Lower lobe of right lung (tissue), 2 donors: Measurements from ENCODE around the gene ASS1. TPM values are rescaled to one million over a fixed set of nuclear protein-coding genes. Genes with fewer than 3 reads are reported as not detected.

Source experiments
- ATAC-seq, 2 donors: fragments of 200-7000 bp; cut with Tn5 transposase; one replicate each; pipeline ENCODE4 v1.9.1; 2020 to 2022; ENCODE audit warnings: mild to moderate bottlenecking in 2 of 2, moderate library complexity in 2 of 2
- DNase-seq: peaks from one replicate; pipeline ENCODE4 v3.0.0-alpha.2; 2020
- H3K27ac ChIP-seq: fragments of 200-600 bp; one replicate; pipeline ENCODE4 v1.8.0; 2022
- H3K27me3 ChIP-seq: fragments of 200-600 bp; one replicate; pipeline ENCODE4 v1.8.0; 2022; ENCODE audit warnings: low read depth
- H3K36me3 ChIP-seq: fragments of 200-600 bp; one replicate; pipeline ENCODE4 v1.8.0; 2022; ENCODE audit warnings: mild to moderate bottlenecking
- H3K4me1 ChIP-seq: fragments of 200-600 bp; one replicate; pipeline ENCODE4 v1.8.0; 2022
- H3K4me3 ChIP-seq: fragments of 200-600 bp; one replicate; pipeline ENCODE4 v1.8.0; 2022; ENCODE audit warnings: mild to moderate bottlenecking
- H3K9me3 ChIP-seq: fragments of 200-600 bp; one replicate; pipeline ENCODE4 v1.8.0; 2022
- intact Hi-C: fragments of 100-400 bp; cut with DNase I; formaldehyde crosslinking; loops from one replicate; pipeline ENCODE4 v1.11.0; 2022
- total RNA-seq: library from RNA; stranded (reverse); fragmentation: NEBNext Ultra II Directional; extraction: Animal tissue kit (Norgen Biotek cat#: 25700); gene quantifications from one replicate; pipeline ENCODE4 v1.2.1, GENCODE V29; 2021
- TF ChIP-seq, protein P1 (sequence below): fragments of 200-600 bp; IDR thresholded peaks from one replicate; pipeline ENCODE4 v1.8.0; 2022; ENCODE audit warnings: antibody characterized with exemption, mild to moderate bottlenecking
- donor health status: DM: no; HTN: yes; CAD: no; lungs with severe emphysema.

ASS1 gene
- total RNA-seq, 1 donor from 2014 or later = 75.2 TPM

DNA sequence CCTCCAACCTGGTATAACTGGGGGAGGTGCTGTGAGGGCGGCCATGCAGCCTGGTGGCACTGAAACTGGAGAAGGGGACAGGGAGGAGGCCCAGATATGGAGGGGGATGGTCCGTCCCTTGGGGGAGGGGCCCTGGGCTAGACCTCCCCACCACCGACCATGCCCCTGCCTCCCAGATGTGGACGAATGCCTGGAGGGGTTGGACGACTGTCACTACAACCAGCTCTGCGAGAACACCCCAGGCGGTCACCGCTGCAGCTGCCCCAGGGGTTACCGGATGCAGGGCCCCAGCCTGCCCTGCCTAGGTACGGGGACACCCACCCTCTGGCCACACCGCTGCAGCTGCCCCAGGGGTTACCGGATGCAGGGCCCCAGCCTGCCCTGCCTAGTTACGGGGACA is 15.4 kb upstream of the ASS1 start:
- no peaks in the 10 kb centered on the region for H3K9me3 ChIP-seq
- peaks cover 26% of the 10 kb centered on the region for H3K27me3 ChIP-seq
- ATAC-seq (no peak), DNase-seq (no peak)
- TF ChIP-seq, protein P1, sequence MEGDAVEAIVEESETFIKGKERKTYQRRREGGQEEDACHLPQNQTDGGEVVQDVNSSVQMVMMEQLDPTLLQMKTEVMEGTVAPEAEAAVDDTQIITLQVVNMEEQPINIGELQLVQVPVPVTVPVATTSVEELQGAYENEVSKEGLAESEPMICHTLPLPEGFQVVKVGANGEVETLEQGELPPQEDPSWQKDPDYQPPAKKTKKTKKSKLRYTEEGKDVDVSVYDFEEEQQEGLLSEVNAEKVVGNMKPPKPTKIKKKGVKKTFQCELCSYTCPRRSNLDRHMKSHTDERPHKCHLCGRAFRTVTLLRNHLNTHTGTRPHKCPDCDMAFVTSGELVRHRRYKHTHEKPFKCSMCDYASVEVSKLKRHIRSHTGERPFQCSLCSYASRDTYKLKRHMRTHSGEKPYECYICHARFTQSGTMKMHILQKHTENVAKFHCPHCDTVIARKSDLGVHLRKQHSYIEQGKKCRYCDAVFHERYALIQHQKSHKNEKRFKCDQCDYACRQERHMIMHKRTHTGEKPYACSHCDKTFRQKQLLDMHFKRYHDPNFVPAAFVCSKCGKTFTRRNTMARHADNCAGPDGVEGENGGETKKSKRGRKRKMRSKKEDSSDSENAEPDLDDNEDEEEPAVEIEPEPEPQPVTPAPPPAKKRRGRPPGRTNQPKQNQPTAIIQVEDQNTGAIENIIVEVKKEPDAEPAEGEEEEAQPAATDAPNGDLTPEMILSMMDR = no peak
- no peaks in the 10 kb centered on the region for H3K36me3 ChIP-seq
- intact Hi-C loops = no loop called here
- peaks cover 19% of the 10 kb centered on the region for H3K4me1 ChIP-seq
- no peak overlapping the region for H3K27ac ChIP-seq
- H3K4me3 ChIP-seq = no peak overlapping the region

DNA sequence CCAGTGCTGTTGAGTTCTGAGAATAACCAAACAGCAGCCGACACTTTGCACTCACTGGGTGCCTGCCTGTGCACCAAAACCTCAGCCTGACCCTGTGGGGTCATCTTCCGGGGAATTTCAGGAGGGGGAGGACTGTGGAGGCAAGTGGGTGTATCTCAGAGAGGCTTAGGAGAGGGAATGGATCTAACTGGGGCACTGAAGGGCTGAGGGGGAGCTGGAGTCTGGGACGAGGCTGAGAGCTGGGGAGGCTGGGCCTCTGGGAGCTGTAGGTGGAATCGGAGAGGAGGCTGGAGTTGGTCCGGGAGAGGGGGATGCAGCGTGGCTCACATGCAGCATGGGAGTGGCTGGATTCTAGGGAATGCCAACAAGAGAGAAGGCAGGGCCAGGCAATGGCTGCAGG is 14.9 kb upstream of the ASS1 start:
- no peak overlapping the region for H3K27ac ChIP-seq
- H3K9me3 ChIP-seq = no peaks in the 10 kb centered on the region
- no peak overlapping the region for H3K4me3 ChIP-seq
- no peaks in the 10 kb centered on the region for H3K36me3 ChIP-seq
- peaks cover 19% of the 10 kb centered on the region for H3K4me1 ChIP-seq
- DNase-seq (no peak), ATAC-seq (no peak)
- peaks cover 29% of the 10 kb centered on the region for H3K27me3 ChIP-seq
- intact Hi-C loops = no loop called here
- TF ChIP-seq, protein P1 = no peak

DNA sequence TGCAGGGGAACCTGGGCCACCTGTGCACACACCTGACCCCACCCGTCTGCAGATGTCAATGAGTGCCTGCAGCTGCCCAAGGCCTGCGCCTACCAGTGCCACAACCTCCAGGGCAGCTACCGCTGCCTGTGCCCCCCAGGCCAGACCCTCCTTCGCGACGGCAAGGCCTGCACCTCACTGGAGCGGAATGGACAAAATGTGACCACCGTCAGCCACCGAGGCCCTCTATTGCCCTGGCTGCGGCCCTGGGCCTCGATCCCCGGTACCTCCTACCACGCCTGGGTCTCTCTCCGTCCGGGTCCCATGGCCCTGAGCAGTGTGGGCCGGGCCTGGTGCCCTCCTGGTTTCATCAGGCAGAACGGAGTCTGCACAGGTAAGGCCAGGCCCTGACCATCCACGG is 14.5 kb upstream of the ASS1 start:
- intact Hi-C loops = no loop called here
- DNase-seq (no peak), ATAC-seq (no peak)
- TF ChIP-seq, protein P1 = no peak
- Histone ChIP-seq H3K4me3 (no peak overlapping the region), H3K4me1 (peaks cover 19% of the 10 kb centered on the region), H3K9me3 (no peaks in the 10 kb centered on the region), H3K36me3 (no peaks in the 10 kb centered on the region), H3K27ac (no peak overlapping the region), H3K27me3 (peaks cover 29% of the 10 kb centered on the region)

DNA sequence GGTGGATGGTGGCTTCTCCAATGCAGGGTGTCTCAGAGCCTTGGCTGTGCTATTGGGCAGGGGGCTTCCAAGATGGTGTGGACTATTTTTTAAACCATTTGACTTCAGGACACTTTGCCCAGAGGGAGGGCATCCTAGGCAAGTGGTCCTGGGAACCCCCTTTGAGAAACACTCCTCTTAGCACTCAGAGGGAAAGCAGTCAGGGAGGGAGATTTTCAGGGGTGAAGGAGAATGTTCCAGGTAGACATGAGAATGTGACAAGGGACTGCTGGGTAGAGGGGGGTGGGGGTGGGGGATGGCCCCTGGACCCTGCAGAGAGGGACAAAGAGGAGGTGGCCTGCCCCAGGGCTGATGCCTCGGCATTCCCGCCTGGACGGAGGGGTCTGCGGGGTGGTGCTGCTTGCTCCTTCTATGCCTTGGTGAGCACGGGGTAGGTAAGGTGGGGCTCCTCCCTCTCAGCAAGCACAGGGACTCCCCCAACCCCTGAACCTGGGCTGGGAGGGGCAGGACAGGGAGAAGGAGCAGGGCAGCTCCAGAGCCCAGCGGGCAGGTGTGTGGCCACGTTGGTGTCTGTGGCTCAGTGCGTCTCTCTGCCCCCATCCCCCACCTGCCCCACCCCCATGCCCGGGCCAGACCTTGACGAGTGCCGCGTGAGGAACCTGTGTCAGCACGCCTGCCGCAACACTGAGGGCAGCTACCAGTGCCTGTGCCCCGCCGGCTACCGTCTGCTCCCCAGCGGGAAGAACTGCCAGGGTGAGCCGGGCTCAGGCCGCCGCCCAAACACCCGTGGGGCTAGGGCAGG is 13.8 kb upstream of the ASS1 start:
- peaks cover 19% of the 10 kb centered on the region for H3K4me1 ChIP-seq
- DNase-seq (no peak), ATAC-seq (no peak)
- H3K9me3 ChIP-seq = no peaks in the 10 kb centered on the region
- H3K4me3 ChIP-seq = no peak overlapping the region
- H3K27me3 ChIP-seq = peaks cover 29% of the 10 kb centered on the region
- H3K36me3 ChIP-seq = no peaks in the 10 kb centered on the region
- intact Hi-C loops = no loop called here
- no peak overlapping the region for H3K27ac ChIP-seq
- TF ChIP-seq, protein P1 = no peak

DNA sequence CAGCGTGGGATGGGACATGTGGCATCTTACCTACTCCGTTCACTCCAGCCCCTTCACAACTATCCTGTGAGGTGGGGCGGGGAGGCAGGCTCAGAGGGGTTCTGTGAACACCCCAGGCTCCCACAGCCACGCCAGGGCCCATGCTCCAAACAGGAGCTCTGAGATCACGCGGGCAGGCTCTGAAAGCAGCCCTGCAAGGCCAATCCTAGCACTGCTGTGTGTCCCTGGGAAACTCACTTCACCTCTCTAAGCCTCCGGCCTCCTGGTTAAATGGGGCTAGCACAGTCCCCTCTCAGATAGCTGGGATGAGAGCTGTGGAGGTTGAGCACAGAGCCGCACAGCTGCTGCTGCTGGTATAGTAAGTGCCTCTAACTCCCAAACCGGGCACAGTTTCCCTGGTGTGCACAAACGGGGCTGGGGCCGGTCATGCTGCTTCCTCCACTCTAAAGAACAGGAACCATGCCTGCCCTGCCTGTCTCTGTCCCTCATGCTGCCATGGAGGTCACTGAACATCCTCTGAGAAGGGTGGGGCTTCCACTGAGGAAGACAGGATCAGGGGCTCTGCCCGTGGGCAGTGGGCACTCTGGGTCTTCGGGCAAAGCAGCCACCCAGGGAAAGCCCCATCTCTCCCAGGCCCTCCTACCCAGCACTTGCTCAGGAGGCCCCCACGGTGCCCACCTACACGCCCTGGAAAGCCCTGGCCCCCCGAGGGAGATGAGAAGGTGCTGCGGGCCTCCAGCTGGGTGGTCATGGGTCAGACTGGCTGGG is 13.0 kb upstream of the ASS1 start:
- TF ChIP-seq, protein P1 = no peak
- DNase-seq = no peak
- no peaks in the 10 kb centered on the region for H3K9me3 ChIP-seq
- intact Hi-C loops = no loop called here
- H3K4me3 ChIP-seq = no peak overlapping the region
- ATAC-seq = no peak
- H3K27me3 ChIP-seq = peaks cover 29% of the 10 kb centered on the region
- peaks cover 14% of the 10 kb centered on the region for H3K4me1 ChIP-seq
- no peaks in the 10 kb centered on the region for H3K36me3 ChIP-seq
- no peak overlapping the region for H3K27ac ChIP-seq
